Measurements from ENCODE around the gene BSND. TPM values are rescaled to one million over a fixed set of nuclear protein-coding genes. Genes with fewer than 3 reads are reported as not detected.

Gene BSND
- total RNA-seq, 2 donors from 2014 or later: 0.13 to 0.20 TPM

DNA sequence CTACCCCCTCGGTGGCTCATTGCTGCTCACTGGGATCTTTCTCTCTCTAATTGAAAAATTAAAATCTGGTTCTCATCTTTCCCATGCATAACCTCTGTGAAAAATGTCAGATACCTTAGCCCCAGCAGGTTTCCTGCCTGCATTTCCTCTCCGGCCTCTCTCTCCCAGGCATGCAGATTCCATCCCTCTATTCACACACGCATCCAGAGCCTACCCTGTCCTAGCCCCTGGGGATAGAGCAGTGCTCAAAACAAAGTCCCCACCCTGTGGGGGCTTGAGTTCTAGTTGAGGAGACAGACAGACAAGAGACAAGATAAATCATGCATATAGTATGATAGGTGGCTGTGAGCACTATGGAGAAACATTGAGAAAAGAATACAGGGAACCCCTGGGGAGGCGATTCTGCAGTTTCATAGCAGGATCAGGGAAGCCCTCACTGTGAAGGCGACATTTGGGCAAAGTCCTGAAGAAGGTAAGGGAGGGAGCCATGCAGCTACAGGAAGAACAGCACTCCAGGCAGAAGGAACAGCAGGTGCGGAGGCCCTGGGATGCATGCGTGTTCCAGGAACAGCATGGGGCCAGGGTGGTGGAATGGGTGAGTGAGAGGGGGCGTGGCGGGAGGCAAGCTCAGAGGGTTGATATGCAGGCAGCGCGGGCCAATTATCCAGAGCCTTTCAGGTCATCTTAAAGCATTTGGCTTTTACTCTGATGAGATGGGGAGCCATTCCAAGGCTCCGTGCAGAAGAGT lies 3.5 kb upstream of the BSND start:
- H3K4me3 Mint-ChIP-seq: no peak overlapping the region
- no peaks in the 10 kb centered on the region for H3K36me3 Mint-ChIP-seq (ENCODE audit: low read depth)
- Histone ChIP-seq H3K9me3 (ENCODE audit: control insufficient read depth, low read length) (no peaks in the 10 kb centered on the region), H3K36me3 (ENCODE audit: control insufficient read depth, insufficient read depth, low read length) (no peaks in the 10 kb centered on the region), H3K9ac (ENCODE audit: extremely low read depth, low read length, poor library complexity, severe bottlenecking) (no peak overlapping the region), H3K4me3 (ENCODE audit: low read length) (no peak overlapping the region), H3K27me3 (ENCODE audit: control insufficient read depth, insufficient read depth, low read length, poor library complexity, severe bottlenecking) (peaks cover 27% of the 10 kb centered on the region), H3K4me1 (ENCODE audit: control insufficient read depth, insufficient read depth, low read length) (no peaks in the 10 kb centered on the region), H3K27ac (ENCODE audit: low read depth, low read length) (no peak overlapping the region)
- TF ChIP-seq, protein P1, sequence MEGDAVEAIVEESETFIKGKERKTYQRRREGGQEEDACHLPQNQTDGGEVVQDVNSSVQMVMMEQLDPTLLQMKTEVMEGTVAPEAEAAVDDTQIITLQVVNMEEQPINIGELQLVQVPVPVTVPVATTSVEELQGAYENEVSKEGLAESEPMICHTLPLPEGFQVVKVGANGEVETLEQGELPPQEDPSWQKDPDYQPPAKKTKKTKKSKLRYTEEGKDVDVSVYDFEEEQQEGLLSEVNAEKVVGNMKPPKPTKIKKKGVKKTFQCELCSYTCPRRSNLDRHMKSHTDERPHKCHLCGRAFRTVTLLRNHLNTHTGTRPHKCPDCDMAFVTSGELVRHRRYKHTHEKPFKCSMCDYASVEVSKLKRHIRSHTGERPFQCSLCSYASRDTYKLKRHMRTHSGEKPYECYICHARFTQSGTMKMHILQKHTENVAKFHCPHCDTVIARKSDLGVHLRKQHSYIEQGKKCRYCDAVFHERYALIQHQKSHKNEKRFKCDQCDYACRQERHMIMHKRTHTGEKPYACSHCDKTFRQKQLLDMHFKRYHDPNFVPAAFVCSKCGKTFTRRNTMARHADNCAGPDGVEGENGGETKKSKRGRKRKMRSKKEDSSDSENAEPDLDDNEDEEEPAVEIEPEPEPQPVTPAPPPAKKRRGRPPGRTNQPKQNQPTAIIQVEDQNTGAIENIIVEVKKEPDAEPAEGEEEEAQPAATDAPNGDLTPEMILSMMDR (conservative IDR thresholded peaks at IDR 0.05): no peak
- WGBS, 2 experiments (ENCODE audit: insufficient coverage in 1 of 2, insufficient read length in 1 of 2): 49 to 62% methylated on average over 7 to 12 of the region's 12 CpGs
- peaks cover 57% of the 10 kb centered on the region for H3K27me3 Mint-ChIP-seq (ENCODE audit: insufficient read depth)
- no peak overlapping the region for H3K27ac Mint-ChIP-seq
- DNase-seq: peak; percentile 81
- peaks cover 23% of the 10 kb centered on the region for H3K4me1 Mint-ChIP-seq
- H3K9me3 Mint-ChIP-seq: no peaks in the 10 kb centered on the region

DNA sequence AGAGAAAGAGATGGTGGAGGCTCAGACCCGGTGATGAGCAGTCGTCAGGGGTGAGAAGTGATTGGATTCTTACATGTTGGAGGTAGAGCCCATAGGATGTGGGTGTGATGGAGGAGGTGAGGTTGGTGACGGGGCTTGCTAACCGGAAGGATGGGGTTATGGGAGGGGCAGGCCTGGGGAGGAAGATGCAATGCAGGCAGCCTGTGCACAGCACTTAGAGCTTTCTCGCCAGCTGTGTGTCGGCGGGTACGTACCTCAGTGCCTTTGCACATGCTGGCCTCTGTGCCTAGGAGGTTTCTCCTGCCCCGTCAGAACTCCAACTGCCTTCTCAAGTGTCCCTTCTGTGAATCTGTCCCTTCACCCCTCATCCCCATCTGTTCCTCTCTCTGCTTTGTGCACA lies 2.9 kb upstream of the BSND start:
- H3K27ac Mint-ChIP-seq: no peak overlapping the region
- H3K27ac ChIP-seq (ENCODE audit: low read depth, low read length): no peak overlapping the region
- TF ChIP-seq, protein P1 (conservative IDR thresholded peaks at IDR 0.05): no peak
- no peak for DNase-seq
- no peak overlapping the region for H3K4me3 Mint-ChIP-seq
- no peaks in the 10 kb centered on the region for H3K9me3 Mint-ChIP-seq
- no peak overlapping the region for H3K4me3 ChIP-seq (ENCODE audit: low read length)
- no peaks in the 10 kb centered on the region for H3K36me3 ChIP-seq (ENCODE audit: control insufficient read depth, insufficient read depth, low read length)
- H3K4me1 ChIP-seq (ENCODE audit: control insufficient read depth, insufficient read depth, low read length): no peaks in the 10 kb centered on the region
- no peaks in the 10 kb centered on the region for H3K9me3 ChIP-seq (ENCODE audit: control insufficient read depth, low read length)
- H3K27me3 Mint-ChIP-seq (ENCODE audit: insufficient read depth): peaks cover 57% of the 10 kb centered on the region
- peaks cover 23% of the 10 kb centered on the region for H3K4me1 Mint-ChIP-seq
- no peaks in the 10 kb centered on the region for H3K36me3 Mint-ChIP-seq (ENCODE audit: low read depth)
- H3K9ac ChIP-seq (ENCODE audit: extremely low read depth, low read length, poor library complexity, severe bottlenecking): no peak overlapping the region
- WGBS, 2 experiments (ENCODE audit: insufficient coverage in 1 of 2, insufficient read length in 1 of 2): 90 to 96% methylated on average over 8 to 9 of the region's 9 CpGs
- peaks cover 27% of the 10 kb centered on the region for H3K27me3 ChIP-seq (ENCODE audit: control insufficient read depth, insufficient read depth, low read length, poor library complexity, severe bottlenecking)

DNA sequence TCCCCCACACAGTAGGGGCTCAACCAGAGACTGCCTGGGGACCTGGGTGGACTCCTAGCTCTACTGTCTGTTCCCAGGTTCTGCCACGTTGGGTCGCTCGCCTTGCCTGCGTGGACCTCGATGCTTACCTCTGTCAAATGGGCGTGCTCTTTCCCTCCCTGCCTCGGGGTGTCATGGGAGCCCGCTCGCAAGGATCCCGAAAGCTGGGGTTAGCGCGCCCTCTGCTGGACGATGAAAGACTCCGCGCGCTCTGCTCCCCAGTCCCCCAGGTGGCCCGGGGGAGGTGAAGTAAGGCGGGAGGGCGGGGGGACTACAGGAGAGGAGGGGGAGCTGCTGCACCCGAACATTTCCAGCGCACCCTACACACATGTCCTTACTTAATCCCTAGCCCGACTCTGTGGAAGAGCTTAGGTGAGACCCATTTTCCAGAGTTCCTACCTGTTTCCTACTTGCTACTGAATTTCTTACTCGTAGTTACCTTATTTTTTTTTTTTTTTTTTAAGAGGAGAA lies 2.3 kb upstream of the BSND start:
- DNase-seq: peak; percentile 95
- no peaks in the 10 kb centered on the region for H3K4me1 ChIP-seq (ENCODE audit: control insufficient read depth, insufficient read depth, low read length)

More for the DNA sequence above, 2.3 kb upstream of the BSND start:
- no peak overlapping the region for H3K4me3 ChIP-seq (ENCODE audit: low read length)
- no peaks in the 10 kb centered on the region for H3K36me3 ChIP-seq (ENCODE audit: control insufficient read depth, insufficient read depth, low read length)
- no peak overlapping the region for H3K9ac ChIP-seq (ENCODE audit: extremely low read depth, low read length, poor library complexity, severe bottlenecking)
- Mint-ChIP-seq H3K27ac (no peak overlapping the region), H3K27me3 (ENCODE audit: insufficient read depth) (peaks cover 57% of the 10 kb centered on the region), H3K4me1 (peaks cover 23% of the 10 kb centered on the region), H3K36me3 (ENCODE audit: low read depth) (no peaks in the 10 kb centered on the region), H3K9me3 (no peaks in the 10 kb centered on the region), H3K4me3 (peak overlapping the region; percentile 55)
- no peaks in the 10 kb centered on the region for H3K9me3 ChIP-seq (ENCODE audit: control insufficient read depth, low read length)
- WGBS, 2 experiments (ENCODE audit: insufficient coverage in 1 of 2, insufficient read length in 1 of 2): 6 to 16% methylated on average over 4 to 20 of the region's 23 CpGs
- peaks cover 27% of the 10 kb centered on the region for H3K27me3 ChIP-seq (ENCODE audit: control insufficient read depth, insufficient read depth, low read length, poor library complexity, severe bottlenecking)
- H3K27ac ChIP-seq (ENCODE audit: low read depth, low read length): no peak overlapping the region
- TF ChIP-seq, protein P1 (conservative IDR thresholded peaks at IDR 0.05): peak; percentile 95
